CD4-positive, CD25-positive, alpha-beta regulatory T cell (primary cell): ENCODE data around the gene RAPH1. TPM values are rescaled to one million over a fixed set of nuclear protein-coding genes. Genes with fewer than 3 reads are reported as not detected.
A peak's percentile ranks its signal among the peaks of the same experiment; 100 is the strongest.
"Not testable (repeated sequence)": the region's sequence is repeated elsewhere in the genome, so short reads cannot be mapped to it uniquely, and the experiment has no call there.

Experiments used
- ATAC-seq, 2 donors: fragments of 150-1000 bp; cut with Tn5 transposase; one replicate each; pipeline ENCODE4 v1.10.0; 2021; ENCODE audit warnings: low read depth in 2 of 2, moderate number of reproducible peaks in 2 of 2, moderate library complexity in 1 of 2
- DNase-seq, 3 donors: peaks; one replicate each; pipeline versions ENCODE4 v3.0.0 to v3.0.0-alpha.2; 2012 to 2022; ENCODE audit warnings: mixed read lengths in 1 of 3
- H3K27ac ChIP-seq: one replicate; pipeline ENCODE4 v1.7.0; 2013; ENCODE audit warnings: mild to moderate bottlenecking, low read length; ENCODE audit not compliant: insufficient read depth, poor library complexity, severe bottlenecking
- H3K27me3 ChIP-seq: one replicate; pipeline ENCODE4 v1.7.0; 2013; ENCODE audit warnings: low read length; ENCODE audit not compliant: control insufficient read depth, insufficient read depth
- H3K36me3 ChIP-seq: one replicate; pipeline ENCODE4 v1.7.0; 2013; ENCODE audit warnings: mild to moderate bottlenecking, low read length, moderate library complexity; ENCODE audit not compliant: control insufficient read depth, insufficient read depth
- H3K4me1 ChIP-seq: 2 replicates; pipeline ENCODE4 v1.7.0; 2013; ENCODE audit warnings: mild to moderate bottlenecking, low read length; ENCODE audit not compliant: insufficient read depth, control insufficient read depth, poor library complexity, severe bottlenecking
- H3K4me3 ChIP-seq: one replicate; pipeline ENCODE4 v1.7.0; 2013; ENCODE audit warnings: low read depth, mild to moderate bottlenecking, low read length, moderate library complexity
- H3K9me3 ChIP-seq, 2 experiments: 1 replicate in 1 of 2; 2 replicates in 1 of 2; pipeline ENCODE4 v1.7.0; 2013; ENCODE audit warnings: low read length in 2 of 2, mild to moderate bottlenecking in 1 of 2, moderate library complexity in 1 of 2; ENCODE audit not compliant: control insufficient read depth in 2 of 2
- H3K27ac Mint-ChIP-seq, 3 donors: one replicate each; pipeline ENCODE4 v1.8.0; 2020 to 2022; ENCODE audit warnings: mild to moderate bottlenecking in 3 of 3, mixed read lengths in 3 of 3, moderate library complexity in 2 of 3
- H3K27me3 Mint-ChIP-seq: one replicate; pipeline ENCODE4 v1.8.0; 2022; ENCODE audit warnings: mild to moderate bottlenecking, mixed read lengths
- H3K36me3 Mint-ChIP-seq: one replicate; pipeline ENCODE4 v1.8.0; 2020; ENCODE audit warnings: mixed read lengths
- H3K4me1 Mint-ChIP-seq, 4 donors: one replicate each; pipeline ENCODE4 v1.8.0; 2020 to 2022; ENCODE audit warnings: mixed read lengths in 4 of 4, mild to moderate bottlenecking in 1 of 4
- H3K4me3 Mint-ChIP-seq, 4 donors: one replicate each; pipeline ENCODE4 v1.8.0; 2020 to 2022; ENCODE audit warnings: mild to moderate bottlenecking in 4 of 4, mixed read lengths in 4 of 4, moderate library complexity in 3 of 4
- H3K9me3 Mint-ChIP-seq, 7 donors: one replicate each; pipeline ENCODE4 v1.8.0; 2020 to 2022; ENCODE audit warnings: mixed read lengths in 7 of 7, mild to moderate bottlenecking in 3 of 7, moderate library complexity in 2 of 7
- polyA plus RNA-seq, 4 donors: library from polyadenylated mRNA; unstranded; fragments of 300-500 nt; fragmentation: Illumina TruSeq; gene quantifications; one replicate each; pipeline ENCODE4 v1.2.3, GENCODE V29; 2021
- total RNA-seq: library from RNA; stranded (reverse); gene quantifications from one replicate; pipeline ENCODE4 v1.2.3, GENCODE V29; 2022

Gene RAPH1
- total and polyA plus RNA-seq, 5 donors from 2014 or later = 0.53 to 2.5 (median 0.90) TPM

DNA sequence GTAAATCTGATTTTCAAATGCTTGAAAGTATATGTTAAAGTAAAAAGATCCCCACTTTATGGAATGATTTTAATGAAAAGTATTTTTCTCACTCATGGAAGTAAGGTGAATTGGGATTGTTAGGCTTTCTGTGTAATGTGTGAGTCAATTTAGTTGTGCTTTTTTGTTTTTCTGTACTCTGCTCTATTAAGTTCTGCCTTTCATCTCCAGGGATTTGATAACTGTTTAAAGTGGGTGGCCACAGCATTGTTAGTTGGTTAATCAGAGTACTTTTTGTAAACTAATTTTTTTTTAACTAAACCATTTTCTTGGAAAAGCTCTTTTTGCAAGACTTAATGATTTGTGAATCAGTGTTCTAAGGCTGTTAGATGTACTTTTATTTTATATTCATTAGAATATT is 130.1 kb downstream of the RAPH1 start:
- peak overlapping the region in 1 of 3 donors; percentile 29 for H3K27ac Mint-ChIP-seq
- no peak for ATAC-seq
- H3K36me3 Mint-ChIP-seq = peaks cover 35% of the 10 kb centered on the region
- H3K4me3 ChIP-seq = no peak overlapping the region
- no peak for DNase-seq
- no peaks in the 10 kb centered on the region for H3K27me3 ChIP-seq
- no peaks in the 10 kb centered on the region for H3K4me1 ChIP-seq
- peaks cover 20% of the 10 kb centered on the region for H3K36me3 ChIP-seq
- no peaks in the 10 kb centered on the region for H3K27me3 Mint-ChIP-seq
- no peak overlapping the region for H3K4me3 Mint-ChIP-seq
- H3K4me1 Mint-ChIP-seq = peaks cover 0 to 5% (median 2%) of the 10 kb centered on the region in 4 donors
- no peaks in the 10 kb centered on the region for H3K9me3 Mint-ChIP-seq
- H3K27ac ChIP-seq = no peak overlapping the region
- H3K9me3 ChIP-seq = no peaks in the 10 kb centered on the region

DNA sequence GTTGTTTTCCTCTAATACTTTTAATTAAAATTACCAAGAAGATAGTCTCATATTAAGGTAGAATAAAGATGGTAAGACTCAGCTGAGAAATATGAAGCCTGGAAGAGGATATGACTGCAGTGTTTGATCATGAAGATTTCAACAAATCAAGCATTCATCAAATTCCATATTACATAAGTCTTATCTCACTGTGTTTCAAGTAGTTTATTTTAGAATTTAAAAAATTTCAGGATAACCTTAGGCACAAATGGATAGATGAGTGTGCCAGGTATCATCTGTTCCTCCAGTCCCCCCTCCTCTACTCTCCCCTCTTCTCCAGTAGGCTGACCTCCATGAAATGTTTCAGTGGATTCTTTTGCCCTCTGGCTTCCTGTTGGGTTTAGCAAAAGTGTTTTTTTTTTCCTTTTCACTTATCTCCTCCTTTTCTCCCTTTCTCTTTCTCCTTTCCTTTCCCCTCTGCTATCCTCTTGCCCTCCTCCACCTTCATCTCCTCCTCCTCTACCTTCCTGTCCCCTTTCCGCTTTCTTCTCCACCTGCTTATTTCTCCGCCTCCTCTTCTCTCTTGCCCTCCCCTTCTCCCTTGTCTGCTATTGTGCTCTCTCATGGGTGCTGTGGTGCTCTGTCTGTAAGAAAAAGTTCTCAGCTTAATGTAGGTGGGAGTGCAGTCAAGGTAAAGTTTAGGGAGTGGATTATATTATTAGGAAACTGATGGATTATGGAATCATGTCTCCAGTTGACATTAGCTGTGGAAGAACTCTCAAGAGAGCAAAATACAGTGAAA is 134.1 kb downstream of the RAPH1 start:
- Histone ChIP-seq H3K36me3 (peaks cover 24% of the 10 kb centered on the region), H3K4me1 (no peaks in the 10 kb centered on the region), H3K4me3 (no peak overlapping the region), H3K27ac (no peak overlapping the region), H3K9me3 (no peaks in the 10 kb centered on the region), H3K27me3 (no peaks in the 10 kb centered on the region)
- Mint-ChIP-seq H3K9me3 (peaks cover 0 to 3% (median 0%) of the 10 kb centered on the region in 7 donors), H3K27ac (no peak overlapping the region), H3K4me3 (no peak overlapping the region), H3K27me3 (no peaks in the 10 kb centered on the region), H3K4me1 (peaks cover 0 to 4% (median 0%) of the 10 kb centered on the region in 4 donors), H3K36me3 (peaks cover 33% of the 10 kb centered on the region)
- no peak for ATAC-seq
- no peak for DNase-seq

GRCh38 chr2:203399031-203399430 is 136.1 kb downstream of the RAPH1 start:
- Mint-ChIP-seq H3K27ac (no peak overlapping the region), H3K36me3 (peaks cover 35% of the 10 kb centered on the region), H3K27me3 (no peaks in the 10 kb centered on the region), H3K4me3 (no peak overlapping the region), H3K4me1 (peaks cover 0 to 4% (median 1%) of the 10 kb centered on the region in 4 donors), H3K9me3 (peaks cover 0 to 3% (median 0%) of the 10 kb centered on the region in 7 donors)
- no peaks in the 10 kb centered on the region for H3K9me3 ChIP-seq
- H3K4me3 ChIP-seq = no peak overlapping the region
- no peaks in the 10 kb centered on the region for H3K27me3 ChIP-seq
- no peak overlapping the region for H3K27ac ChIP-seq
- peaks cover 21% of the 10 kb centered on the region for H3K36me3 ChIP-seq
- ATAC-seq (no peak), DNase-seq (no peak)
- H3K4me1 ChIP-seq = no peaks in the 10 kb centered on the region

- Mint-ChIP-seq H3K27me3 (no peaks in the 10 kb centered on the region), H3K27ac (peak overlapping the region in 1 of 3 donors; percentile 56), H3K4me3 (no peak overlapping the region), H3K4me1 (peaks cover 0 to 6% (median 3%) of the 10 kb centered on the region in 4 donors), H3K36me3 (peaks cover 40% of the 10 kb centered on the region), H3K9me3 (peaks cover 0 to 3% (median 0%) of the 10 kb centered on the region in 7 donors)
- H3K27ac ChIP-seq = no peak overlapping the region
- H3K27me3 ChIP-seq = no peaks in the 10 kb centered on the region
- H3K36me3 ChIP-seq = peaks cover 14% of the 10 kb centered on the region
- no peaks in the 10 kb centered on the region for H3K9me3 ChIP-seq
- DNase-seq = no peak
- ATAC-seq = no peak
- H3K4me1 ChIP-seq = no peaks in the 10 kb centered on the region
- no peak overlapping the region for H3K4me3 ChIP-seq
These were observed 138.4 kb downstream of the RAPH1 start for GRCh38 chr2:203396667-203397066.

DNA sequence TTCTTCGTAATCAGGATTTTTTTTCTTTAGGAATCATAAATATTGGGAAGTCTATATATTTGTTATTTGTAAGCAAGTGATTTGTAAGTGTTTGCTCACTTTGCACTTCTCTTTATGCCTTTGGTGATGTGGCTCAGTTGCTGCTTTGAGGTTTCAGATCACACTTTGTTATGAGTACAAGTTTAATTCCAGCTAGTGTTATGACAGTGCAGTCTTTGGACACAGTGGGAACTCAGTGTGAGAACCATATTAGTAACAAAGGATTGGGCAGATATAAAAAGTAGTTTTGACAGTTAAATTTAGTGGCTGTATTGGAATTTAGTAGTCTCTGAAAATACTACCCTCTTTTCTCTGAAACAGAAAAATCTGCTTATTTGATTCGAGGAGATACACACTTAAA is 139.2 kb downstream of the RAPH1 start:
- ATAC-seq (no peak), DNase-seq (no peak)
- Mint-ChIP-seq H3K36me3 (peaks cover 40% of the 10 kb centered on the region), H3K27ac (peak overlapping the region in 1 of 3 donors; percentile 26), H3K4me1 (peaks cover 0 to 6% (median 1%) of the 10 kb centered on the region in 4 donors), H3K9me3 (peaks cover 0 to 3% (median 0%) of the 10 kb centered on the region in 7 donors), H3K4me3 (no peak overlapping the region), H3K27me3 (no peaks in the 10 kb centered on the region)
- Histone ChIP-seq H3K27ac (no peak overlapping the region), H3K4me1 (no peaks in the 10 kb centered on the region), H3K36me3 (peaks cover 14% of the 10 kb centered on the region), H3K4me3 (no peak overlapping the region), H3K9me3 (no peaks in the 10 kb centered on the region), H3K27me3 (no peaks in the 10 kb centered on the region)

DNA sequence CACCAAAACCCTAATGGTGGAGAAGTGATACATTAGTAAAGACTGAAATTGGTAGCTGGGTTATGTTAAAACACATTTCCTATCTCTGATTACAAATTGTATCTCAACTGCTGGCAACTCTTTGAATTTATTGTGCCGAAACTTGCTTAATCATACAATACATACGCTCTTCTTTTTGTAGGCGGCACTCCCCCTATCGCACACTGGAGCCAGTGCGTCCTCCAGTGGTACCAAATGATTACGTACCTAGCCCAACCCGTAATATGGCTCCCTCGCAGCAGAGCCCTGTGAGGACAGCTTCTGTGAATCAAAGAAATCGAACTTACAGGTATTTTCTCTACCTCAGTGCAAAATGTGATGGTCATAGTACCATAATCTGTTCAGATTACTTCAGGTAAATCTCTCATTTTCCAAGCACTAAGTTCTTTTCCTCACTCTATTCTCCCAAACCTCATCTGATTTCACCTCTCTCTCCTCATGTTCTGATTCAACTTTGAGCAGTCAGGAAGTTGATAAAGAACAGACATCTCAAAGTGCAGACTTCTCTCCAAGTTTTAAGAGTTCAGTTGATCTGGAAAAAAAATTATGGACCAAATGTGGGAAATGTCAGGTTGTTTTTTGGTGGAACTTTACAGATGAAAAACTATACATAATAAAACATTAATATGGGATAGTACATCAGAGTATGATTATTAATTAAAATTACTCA is 140.4 kb downstream of the RAPH1 start:
- H3K27ac Mint-ChIP-seq = no peak overlapping the region
- ATAC-seq = no peak

DNA sequence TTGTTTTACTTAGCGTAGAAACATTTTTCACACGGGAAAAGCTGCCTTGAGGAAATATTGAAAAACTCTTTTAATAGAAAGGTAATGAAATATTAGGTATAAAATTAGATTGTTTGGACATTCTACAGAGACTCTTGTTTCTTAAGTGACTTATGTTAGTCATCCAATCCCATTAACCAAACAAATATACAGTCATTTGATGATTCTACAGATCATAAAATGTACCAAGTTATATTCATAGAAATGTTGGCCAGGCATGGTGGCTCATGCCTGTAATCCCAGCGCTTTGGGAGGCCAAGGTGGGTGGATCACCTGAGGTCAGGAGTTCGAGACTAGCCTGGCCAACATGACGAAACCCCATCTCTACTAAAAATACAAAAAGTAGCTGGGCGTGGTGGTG is 146.9 kb downstream of the RAPH1 start:
- not testable (repeated sequence) for H3K4me1 ChIP-seq, H3K27ac ChIP-seq, H3K4me3 ChIP-seq, H3K9me3 Mint-ChIP-seq, H3K36me3 ChIP-seq, ATAC-seq, H3K27me3 Mint-ChIP-seq, DNase-seq, H3K4me3 Mint-ChIP-seq, H3K27me3 ChIP-seq, H3K9me3 ChIP-seq, H3K27ac Mint-ChIP-seq, H3K4me1 Mint-ChIP-seq
- H3K36me3 Mint-ChIP-seq = peaks cover 18% of the 10 kb centered on the region

More for the DNA sequence above, 140.4 kb downstream of the RAPH1 start:
- Histone ChIP-seq H3K27ac (no peak overlapping the region), H3K4me1 (no peaks in the 10 kb centered on the region), H3K9me3 (no peaks in the 10 kb centered on the region), H3K4me3 (no peak overlapping the region), H3K36me3 (peaks cover 14% of the 10 kb centered on the region), H3K27me3 (no peaks in the 10 kb centered on the region)
- DNase-seq = no peak
- peaks cover 40% of the 10 kb centered on the region for H3K36me3 Mint-ChIP-seq
- H3K4me1 Mint-ChIP-seq = peaks cover 0 to 6% (median 2%) of the 10 kb centered on the region in 4 donors
- H3K9me3 Mint-ChIP-seq = peaks cover 0 to 3% (median 0%) of the 10 kb centered on the region in 7 donors
- H3K27me3 Mint-ChIP-seq = no peaks in the 10 kb centered on the region
- no peak overlapping the region for H3K4me3 Mint-ChIP-seq
